Measurements from ENCODE around the gene GFER.
"Not testable (repeated sequence)": the region's sequence is repeated elsewhere in the genome, so short reads cannot be mapped to it uniquely, and the experiment has no call there.

Gene GFER

DNA sequence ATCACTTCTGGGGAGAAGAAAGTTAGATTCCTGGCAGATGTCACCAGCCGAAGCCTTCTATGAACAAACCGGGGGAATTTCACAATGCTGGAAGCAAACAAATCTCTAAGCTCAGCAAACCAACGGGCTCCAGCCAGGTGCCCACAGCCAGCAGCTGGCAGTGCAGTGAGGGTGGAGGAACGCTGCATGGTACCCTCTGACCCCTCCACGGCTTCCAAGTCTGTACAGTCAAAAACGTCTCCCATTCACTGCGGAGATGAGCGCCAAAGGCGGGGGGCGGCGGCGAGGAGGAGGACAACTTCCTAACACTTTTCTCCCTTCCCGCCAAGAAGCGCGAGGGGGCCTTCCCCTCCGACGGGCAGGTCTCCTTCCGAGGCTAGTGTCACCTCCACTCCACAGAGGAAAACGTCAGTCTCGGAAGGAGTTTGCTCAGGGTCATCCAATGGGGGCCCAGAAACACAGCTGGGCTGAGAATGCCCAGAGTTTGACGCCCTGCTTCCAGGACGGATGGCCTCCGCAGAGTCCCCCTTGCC, 24.7 kb downstream of the GFER start:
- DNase-seq: no peak

DNA sequence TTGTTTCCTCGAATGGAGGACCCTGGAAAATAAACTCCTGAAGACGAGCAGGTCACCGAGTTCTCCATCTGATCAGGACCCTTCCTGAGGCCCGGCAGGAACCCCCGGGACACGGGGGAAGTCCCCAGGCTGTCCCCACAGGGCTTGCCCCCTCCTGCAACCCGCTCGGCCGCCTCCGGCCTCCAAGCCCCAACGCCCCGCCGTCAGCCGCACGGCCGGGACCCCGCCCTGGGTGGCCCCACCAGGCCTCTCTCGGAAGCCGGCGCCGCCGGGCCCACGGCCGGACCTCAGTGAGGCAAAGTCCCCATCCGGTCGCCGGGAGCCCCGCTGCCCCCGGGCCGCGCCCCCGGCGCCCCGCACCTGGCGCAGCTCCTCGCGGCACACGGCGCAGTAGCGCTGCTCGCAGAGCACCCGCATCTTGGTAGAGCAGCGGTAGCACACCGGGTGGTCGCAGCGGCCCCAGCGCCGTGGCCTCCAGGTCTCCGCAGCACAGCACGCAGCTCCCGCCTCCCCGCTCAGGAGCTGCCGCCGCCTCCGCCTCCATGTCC, 25.2 kb downstream of the GFER start:
- DNase-seq: no peak

DNA sequence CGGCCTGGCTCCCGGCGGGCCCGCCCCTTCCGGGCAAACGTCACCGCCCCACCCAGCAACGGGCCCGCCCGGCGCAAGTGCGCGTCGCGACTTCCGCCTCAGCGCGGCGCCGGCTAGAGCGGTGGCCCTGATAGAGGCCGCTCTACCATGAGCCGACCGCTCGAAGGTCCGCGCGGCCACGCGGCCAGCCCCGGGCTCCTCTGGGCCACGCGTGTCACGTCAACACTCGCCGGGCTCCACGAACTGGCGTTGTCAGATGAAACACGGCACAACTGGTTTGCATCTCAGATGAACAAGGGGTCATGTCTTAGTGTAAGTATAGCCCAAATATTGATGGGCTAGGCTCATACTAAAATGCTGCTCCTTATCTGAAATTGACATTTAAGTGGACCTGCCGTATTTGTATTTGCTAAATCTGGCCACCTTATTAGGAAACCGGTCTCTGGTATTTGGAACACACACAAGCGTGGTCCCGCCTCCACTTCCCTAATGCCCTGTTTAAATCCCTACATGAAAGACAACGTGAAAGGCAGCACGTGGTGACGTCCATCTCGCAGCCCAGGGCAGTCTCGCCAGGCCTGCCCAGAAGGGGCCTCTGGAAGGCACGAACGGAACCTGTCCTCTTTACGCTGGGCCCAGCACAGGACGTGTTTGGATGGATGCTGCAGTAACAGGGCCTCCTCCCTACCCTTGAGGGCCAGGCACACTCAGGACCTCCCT, 26.0 kb downstream of the GFER start, which contains the start of gene ZNF598:
Gene ZNF598 (minus strand): TSS at position 31 of the 720 bp plus-strand sequence.
- DNase-seq: no peak

DNA sequence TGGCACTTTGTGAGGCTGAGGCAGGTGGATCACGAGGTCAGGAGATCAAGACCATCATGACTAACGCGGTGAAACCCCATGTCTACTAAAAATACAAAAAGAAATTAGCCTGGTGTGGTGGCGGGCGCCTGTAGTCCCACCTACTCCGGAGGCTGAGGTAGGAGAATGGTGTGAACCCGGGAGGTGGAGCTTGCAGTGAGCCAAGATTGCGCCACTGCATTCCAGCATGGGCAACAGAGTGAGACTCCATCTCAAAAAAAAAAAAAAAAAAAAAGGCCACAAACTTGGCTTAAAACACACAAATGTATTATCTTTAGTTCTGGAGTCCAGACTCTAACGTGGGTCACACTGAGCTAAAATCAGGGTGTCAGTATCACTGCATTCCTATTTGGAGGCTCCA, 27.7 kb downstream of the GFER start:
- DNase-seq: not testable (repeated sequence)

DNA sequence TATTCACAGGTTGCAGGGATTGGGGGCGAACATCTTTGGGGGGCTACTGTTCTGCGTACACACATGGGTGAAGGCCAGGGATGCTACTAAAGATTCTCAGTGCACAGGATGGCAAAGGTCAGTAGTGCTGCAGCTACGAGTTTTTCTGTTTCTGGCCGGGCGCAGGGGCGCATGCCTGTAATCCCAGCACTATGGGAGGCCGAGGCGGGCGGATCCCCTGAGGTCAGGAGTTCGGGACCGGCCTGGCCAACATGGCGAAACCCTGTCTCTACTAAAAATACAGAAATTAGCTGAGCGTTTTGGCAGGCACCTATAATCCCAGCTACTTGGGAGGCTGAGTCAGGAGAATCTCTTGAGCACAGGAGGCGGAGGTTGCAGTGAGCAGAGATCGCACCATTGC, 29.5 kb downstream of the GFER start:
- DNase-seq: no peak

DNA sequence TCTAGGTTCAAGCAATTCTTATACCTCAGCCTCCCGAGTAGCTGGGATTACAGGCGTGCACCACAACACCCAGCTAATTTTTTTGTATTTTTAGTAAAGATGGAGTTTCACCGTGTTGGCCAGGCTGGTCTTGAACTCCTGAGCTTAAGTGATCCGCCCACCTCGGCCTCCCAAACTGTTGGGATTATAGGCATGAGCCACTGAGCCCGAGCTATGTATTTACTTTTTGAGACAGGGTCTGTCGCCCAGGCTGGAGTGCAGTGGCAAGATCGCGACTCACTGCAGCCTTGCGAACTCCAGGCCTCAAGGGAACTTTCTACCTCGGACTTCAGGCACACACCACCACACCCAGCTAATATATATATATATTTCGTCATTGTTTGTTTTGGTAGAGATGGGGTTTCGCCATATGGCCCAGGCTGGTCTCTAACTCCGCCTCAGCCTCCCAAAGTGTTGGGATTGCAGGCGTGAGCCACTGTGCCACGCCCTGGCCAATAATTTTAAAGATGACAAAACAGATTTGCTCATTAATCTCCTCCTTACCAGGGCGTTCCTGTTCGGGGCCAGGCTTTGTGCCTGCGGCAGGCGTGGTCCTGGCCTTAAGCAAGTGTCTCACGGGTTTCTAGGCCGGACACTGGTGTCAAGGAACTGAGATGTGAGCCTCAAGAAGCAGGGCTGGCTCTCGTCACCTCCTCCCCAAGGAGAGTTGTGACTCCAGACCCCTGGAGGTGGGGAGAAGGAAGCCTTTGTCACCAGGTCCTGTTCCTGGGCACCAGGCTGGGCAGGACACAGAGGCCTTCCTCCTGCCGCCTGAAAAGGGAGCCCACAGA, 31.3 kb downstream of the GFER start:
- no peak for DNase-seq

DNA sequence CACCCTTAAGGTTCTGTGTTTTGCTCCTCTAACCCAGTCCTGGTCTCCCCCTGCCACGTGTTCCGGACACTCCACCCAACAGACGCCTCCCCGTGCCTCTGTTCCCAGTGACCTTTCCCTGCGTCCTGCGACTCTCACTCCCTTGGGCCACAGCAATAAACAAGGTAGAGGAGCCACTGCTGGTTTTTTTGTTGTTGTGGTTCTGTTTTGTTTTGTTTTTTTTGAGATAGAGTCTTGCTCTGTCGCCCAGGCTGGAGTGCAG, 31.9 kb downstream of the GFER start:
- DNase-seq: no peak

DNA sequence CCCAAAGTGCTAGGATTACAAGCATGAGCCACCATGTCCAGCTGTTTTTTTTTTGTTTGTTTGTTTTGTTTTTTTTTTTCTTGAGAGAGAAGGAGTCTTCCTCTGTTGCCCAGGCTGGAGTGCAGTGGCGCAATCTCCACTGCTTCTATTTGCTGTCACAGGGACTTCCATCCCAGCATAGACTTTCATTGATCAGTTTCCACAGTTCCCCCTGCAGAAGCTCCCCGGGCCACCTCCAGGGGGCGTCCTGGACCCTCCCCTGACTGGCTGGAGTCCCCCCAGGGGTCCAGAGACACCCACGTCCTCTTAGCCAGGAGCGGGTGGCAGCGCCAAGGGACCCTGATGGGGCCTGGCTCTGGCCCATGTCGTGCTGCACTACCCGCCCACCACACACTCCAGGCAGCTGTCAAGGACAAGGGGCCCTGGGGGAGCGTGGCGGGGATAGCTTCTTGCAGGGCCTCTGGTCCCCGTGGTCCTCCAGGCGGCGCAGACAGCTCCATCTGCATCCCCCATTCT, 32.5 kb downstream of the GFER start:
- DNase-seq: no peak

DNA sequence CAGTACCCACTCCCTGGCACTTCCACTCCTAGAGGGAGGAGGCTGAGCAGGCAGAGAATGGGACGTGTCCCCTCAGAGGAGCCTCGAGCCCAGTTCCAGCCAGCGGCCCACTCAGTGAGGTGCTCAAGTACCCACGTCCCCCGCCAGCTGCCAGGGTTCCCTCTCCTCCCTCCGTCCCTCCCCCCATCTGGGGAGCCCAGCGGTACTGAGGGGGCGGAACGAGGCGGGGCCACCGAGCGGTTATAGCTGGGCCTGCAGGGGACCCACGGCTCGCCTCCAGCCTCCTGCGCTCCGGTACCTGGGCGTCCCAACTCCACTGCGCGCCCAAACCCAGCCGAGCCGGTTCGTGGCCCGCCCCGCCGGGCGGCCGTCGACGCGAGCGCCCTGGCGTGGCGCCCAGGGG, 35.5 kb downstream of the GFER start, which contains the start of gene NPW:
Gene NPW (plus strand): TSS at position 268 of the 403 bp plus-strand sequence.
- no peak for DNase-seq

DNA sequence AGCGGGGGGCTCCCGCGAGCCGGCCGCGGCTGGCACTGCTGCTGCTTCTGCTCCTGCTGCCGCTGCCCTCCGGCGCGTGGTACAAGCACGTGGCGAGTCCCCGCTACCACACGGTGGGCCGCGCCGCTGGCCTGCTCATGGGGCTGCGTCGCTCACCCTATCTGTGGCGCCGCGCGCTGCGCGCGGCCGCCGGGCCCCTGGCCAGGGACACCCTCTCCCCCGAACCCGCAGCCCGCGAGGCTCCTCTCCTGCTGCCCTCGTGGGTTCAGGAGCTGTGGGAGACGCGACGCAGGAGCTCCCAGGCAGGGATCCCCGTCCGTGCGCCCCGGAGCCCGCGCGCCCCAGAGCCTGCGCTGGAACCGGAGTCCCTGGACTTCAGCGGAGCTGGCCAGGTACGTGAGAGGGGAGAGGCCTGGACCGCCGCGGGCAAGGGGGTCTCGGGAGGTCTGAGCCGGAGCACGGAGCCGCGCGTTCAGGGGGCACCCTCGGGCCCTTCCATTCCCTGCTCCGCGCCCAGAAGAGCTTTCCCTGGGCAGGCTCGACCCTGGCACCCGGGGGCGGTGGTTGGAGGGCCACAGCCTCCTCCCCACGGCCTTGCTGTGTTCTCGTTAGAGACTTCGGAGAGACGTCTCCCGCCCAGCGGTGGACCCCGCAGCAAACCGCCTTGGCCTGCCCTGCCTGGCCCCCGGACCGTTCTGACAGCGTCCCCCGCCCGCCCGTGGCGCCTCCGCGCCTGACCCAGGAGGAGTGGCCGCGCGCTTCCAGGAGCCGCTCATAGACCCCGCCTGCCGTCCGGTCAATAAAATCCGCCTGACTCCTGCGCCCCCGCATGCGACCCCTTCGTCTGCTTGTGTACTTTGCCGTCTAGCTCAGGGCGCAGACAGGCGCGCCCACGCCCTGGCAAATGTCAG, 36.2 kb downstream of the GFER start:
- DNase-seq: no peak

DNA sequence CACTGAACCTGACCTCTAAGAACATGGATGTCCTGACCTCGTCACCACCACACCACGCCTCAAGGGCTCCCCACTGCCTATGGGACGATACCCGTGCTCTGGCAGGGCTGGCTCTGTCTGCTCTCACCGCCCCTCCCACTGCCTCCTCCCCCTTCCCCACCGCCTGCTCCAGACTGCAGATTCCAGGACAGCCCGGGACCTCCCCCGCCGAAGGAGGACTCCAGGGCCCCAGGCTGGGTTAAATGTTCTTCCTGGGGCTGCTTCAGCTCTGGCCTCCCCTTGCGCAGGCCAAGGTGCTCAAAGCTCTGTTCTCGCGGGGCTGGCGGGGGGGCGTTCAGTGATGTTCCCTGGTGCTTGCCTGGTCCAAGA, 38.7 kb downstream of the GFER start:
- no peak for DNase-seq

DNA sequence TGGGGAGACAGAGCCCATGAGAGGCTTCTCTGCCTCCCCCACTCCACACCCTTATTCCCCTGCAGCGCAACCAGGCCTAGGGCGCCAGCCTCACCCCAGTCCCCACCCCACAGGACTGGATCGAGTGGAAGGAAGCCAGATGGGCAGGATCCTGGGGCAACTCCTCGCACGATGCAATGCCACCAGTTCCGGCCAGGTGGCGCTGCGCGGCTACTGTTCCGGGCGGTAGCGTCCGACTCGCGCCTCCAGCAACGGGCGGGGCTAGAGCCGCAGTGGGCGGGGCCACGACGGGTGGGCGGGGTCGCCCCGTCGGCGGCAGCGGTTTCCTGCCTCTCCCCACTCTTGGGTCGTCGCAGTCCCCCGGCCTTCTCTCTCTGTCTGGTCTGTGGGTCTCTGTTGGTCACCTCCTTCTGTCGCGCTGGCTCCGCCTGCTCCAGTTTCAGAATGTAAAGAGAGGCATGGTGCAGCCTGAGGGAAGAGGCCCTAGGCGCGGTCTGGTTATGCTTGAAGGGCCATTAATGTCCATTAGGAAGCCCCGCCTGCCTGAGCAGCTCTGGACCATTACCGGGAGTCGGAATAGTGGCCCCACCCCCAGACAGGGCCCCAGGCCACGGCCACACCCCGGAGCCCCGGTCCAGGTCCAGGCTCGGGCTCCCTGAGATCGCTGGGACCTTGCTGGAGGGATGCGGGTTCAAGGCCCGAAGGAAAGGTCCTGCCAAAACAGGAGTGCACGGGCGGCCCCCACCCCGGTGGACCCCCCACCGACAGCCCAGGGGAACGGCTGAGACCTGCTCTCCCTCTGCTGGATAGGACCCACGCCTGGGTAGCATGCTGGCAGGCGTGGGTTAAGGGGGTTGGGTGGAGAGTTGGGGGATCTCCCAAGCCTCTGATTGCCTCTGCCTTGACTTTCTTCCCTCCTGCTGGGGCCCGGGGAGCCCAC, 39.4 kb downstream of the GFER start:
- DNase-seq: no peak

DNA sequence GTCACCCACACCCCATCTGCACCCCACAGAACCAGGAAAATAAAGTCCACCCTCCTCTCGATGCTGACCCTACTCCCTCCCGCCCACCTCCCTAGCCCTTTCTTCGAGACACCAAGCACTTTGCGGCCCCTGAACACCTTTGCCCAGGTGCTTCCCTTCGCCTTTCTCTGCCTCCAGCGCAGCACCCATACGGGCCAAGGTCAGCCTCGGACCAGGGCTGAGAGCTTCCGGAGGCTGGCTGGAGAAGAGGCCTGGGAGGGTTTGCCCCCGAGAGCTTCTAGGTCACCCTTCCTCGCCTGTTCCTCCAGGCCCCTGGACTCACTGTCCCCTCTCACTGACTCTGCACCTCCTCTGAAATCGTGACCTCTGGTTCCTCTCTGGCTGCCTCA, 40.0 kb downstream of the GFER start:
- DNase-seq: no peak

DNA sequence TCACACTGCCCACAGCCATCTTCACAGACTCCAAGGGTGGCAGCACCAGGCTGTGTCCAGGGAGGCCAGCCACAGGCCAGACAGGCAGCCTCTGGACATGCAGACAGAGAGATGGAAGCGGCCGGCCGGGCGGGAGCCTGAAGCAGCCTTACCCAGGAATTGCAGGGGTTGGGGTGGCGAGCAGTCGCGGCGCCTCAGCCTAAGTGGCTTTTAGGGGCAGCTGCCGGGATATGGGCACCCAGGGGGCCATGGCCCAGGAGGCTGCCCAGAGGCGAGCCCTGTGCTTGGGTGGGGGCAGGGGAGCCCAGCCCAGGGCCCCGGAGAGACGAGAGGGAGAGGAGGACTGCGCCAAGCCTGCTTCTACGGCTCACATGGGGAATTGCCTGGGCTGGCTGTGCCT, 41.3 kb downstream of the GFER start:
- DNase-seq: no peak

DNA sequence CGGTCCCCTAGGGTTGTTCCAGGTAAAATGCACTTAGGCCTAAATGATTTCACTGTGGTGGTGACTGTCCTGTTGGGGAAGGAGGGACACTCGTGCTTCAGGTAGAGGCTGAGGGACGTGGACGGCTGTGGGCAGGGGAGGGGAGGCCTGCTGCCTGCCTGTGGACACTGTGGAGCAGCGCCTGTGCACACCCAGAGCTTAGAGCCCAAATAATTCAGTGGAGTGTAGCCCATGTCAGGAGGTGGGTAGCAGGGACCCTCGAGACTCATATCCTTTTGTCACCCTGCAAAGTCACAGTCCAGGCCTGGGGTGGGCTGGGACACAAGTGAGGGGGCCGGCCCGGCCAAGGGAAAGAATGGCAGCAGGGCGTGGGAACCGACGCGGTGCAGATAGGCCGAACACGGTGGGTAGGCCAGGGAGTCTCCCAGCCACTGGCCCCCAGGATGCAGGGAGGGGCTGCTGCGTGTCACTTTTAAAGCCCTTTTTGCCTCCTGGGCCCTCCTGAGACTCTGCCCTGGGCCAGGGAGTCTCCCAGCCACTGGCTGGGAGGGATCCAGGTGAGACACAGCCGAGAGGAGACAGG, 42.0 kb downstream of the GFER start:
- DNase-seq: no peak

DNA sequence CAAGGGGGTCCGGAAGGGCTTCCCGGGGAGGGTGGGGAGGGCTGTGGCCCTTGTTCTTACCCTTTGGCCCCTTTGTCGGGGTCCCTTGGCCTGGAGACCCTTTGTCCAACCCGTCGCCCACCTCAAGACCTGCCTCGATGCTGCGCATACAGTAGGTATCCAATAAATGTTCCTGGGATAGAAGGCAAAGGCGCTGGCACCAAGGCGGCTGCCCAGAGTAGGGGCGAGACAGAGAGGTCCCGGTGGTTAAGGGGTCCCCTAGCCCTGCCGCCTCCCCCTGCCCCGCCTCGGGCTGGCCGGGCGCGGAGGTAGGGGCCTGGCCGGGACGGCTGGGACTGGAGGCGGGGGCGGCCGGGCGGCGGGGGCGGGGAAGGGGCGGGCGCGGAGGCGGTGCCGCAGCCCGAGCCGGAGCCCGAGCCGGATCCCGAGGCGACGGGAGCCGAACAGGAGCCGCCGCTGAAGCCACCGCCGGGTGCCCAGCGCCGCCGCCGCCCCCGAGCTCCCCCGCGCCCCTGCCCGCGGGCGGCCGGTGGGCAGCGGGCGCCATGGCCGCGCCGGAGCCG, 42.5 kb downstream of the GFER start, which contains the start of gene NHERF2:
Gene NHERF2 (plus strand): TSS at position 442 of the 563 bp plus-strand sequence. CDS start 104 bp downstream, at position 546.
- DNase-seq: no peak

DNA sequence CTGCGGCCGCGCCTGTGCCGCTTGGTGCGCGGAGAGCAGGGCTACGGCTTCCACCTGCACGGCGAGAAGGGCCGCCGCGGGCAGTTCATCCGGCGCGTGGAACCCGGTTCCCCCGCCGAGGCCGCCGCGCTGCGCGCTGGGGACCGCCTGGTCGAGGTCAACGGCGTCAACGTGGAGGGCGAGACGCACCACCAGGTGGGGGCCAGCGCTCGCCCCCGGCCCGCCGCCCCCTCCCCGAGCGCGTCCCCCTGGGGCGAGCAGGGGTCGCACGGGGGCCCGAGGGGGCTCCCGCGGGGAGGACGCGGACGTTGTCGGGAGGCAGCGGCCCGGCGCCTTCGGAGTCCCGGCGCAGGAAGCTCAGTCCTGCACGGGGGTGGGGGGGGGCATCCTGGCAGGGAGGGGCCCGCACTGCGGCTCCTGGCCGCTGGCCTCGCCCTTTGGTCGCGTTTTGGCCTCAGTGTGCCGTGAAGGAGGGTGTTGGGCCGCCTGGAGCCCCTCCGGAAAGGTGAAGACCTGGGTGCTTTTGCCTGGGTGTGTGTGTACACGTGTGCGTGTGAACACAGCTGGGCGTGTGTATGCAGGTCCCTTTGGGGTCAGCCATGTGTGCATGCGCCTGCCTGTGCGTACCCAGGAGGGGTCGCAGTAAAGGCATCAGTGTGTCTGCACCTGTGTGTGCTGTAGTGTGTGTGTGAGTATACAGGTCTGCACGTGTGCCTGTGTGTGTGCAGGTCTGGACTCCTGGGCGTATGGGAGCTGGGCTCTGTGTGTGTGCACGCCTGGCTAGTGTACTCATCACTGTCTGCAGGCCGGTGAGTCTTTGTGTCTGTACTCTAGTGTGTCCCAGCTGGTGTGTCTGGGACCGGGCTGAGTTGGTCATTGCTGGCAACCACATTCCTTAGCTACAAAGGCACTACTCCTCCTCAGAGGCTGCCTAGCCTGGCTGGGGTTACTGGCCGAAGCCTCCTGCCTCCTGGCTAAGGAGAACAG, 43.3 kb downstream of the GFER start:
- no peak for DNase-seq

DNA sequence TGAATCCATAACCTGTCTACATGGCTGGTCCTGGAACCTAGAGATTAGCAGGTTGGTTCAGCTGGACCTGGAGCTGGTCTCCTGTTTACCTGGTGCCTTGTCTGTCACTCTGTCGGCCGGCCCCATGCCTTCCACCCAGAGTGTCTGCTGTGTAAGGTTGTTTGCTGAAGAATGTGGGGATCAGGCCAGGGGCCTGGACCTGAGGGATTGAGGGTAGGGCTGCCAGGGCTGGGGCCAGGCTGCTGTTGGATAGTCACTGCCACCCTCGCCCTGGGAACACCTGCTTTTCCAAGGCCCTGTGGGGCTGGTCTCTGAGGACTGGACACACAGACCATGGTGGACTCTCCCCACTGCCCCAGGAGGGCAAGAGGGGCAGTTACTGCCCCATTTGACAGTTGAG, 44.2 kb downstream of the GFER start:
- DNase-seq: no peak

DNA sequence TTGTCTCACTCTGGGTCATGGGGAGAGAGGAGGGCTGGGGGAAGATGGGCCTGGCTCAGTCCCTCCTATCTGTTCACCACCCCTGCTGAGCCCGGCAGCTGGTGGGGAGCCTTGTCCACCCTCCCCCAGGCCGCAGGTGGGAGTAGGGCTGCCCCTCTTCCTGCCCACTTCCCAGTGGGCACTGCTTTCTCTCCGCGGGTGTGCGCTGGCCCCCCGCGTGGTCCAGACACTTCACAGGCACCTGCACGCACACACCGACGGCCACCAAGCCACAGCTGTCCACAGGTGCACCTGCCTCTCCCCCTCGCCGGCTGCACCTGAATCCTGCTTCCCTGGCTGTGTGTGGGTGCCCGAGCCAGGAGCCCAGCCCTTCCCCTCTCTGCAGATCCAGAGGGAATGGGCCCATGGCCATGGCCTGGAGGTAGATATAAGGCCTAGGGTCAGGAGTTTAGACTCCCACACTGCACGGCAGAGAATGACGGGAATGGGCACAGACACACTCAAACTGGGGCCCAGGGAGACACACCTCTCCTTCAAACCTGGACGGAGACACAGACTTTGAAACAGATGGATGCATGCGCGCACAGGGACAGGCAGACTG, 44.7 kb downstream of the GFER start:
- no peak for DNase-seq
